Measurements from ENCODE around the gene PDGFC.

Gene PDGFC

GRCh38 chr4:156963419-156963818 lies 8.2 kb downstream of the PDGFC start:
- H3K36me3 ChIP-seq (ENCODE audit: low read depth), result peaks cover 22% of the 10 kb centered on the region
- H3K27me3 ChIP-seq (ENCODE audit: insufficient read depth, poor library complexity, severe bottlenecking), result no peaks in the 10 kb centered on the region
- no peak overlapping the region for H3K4me3 ChIP-seq (ENCODE audit: severe bottlenecking)
- H3K27ac ChIP-seq (ENCODE audit: poor library complexity, severe bottlenecking), result peak overlapping the region; percentile 4
- H3K9me3 ChIP-seq (ENCODE audit: severe bottlenecking), result no peaks in the 10 kb centered on the region
- no peak for DNase-seq (ENCODE audit: low spot score)
- no peak for TF ChIP-seq CTCF (IDR thresholded peaks at IDR 0.05; ENCODE audit: poor library complexity, severe bottlenecking)
- ATAC-seq (ENCODE audit: low read depth), result no peak
- H3K4me1 ChIP-seq (ENCODE audit: insufficient read depth, poor library complexity, severe bottlenecking), result peaks cover 42% of the 10 kb centered on the region

GRCh38 chr4:156962528-156962974 lies 9.0 kb downstream of the PDGFC start:
- H3K4me1 ChIP-seq (ENCODE audit: insufficient read depth, poor library complexity, severe bottlenecking), result peaks cover 45% of the 10 kb centered on the region
- peak overlapping the region; percentile 4 for H3K27ac ChIP-seq (ENCODE audit: poor library complexity, severe bottlenecking)
- no peak for DNase-seq (ENCODE audit: low spot score)
- H3K4me3 ChIP-seq (ENCODE audit: severe bottlenecking), result no peak overlapping the region
- peaks cover 22% of the 10 kb centered on the region for H3K36me3 ChIP-seq (ENCODE audit: low read depth)
- no peaks in the 10 kb centered on the region for H3K9me3 ChIP-seq (ENCODE audit: severe bottlenecking)
- no peaks in the 10 kb centered on the region for H3K27me3 ChIP-seq (ENCODE audit: insufficient read depth, poor library complexity, severe bottlenecking)
- TF ChIP-seq CTCF (IDR thresholded peaks at IDR 0.05; ENCODE audit: poor library complexity, severe bottlenecking), result no peak
- peak; percentile 55; the same call in 2 of the 3 replicates for ATAC-seq (ENCODE audit: low read depth)

GRCh38 chr4:156962058-156962358 lies 9.6 kb downstream of the PDGFC start:
- peaks cover 22% of the 10 kb centered on the region for H3K36me3 ChIP-seq (ENCODE audit: low read depth)
- H3K27ac ChIP-seq (ENCODE audit: poor library complexity, severe bottlenecking), result peak overlapping the region; percentile 4
- H3K4me3 ChIP-seq (ENCODE audit: severe bottlenecking), result no peak overlapping the region
- no peak for TF ChIP-seq CTCF (IDR thresholded peaks at IDR 0.05; ENCODE audit: poor library complexity, severe bottlenecking)
- no peaks in the 10 kb centered on the region for H3K9me3 ChIP-seq (ENCODE audit: severe bottlenecking)
- ATAC-seq (ENCODE audit: low read depth) (no peak), DNase-seq (ENCODE audit: low spot score) (no peak)
- no peaks in the 10 kb centered on the region for H3K27me3 ChIP-seq (ENCODE audit: insufficient read depth, poor library complexity, severe bottlenecking)
- peaks cover 50% of the 10 kb centered on the region for H3K4me1 ChIP-seq (ENCODE audit: insufficient read depth, poor library complexity, severe bottlenecking)

GRCh38 chr4:156961196-156962057 lies 10.2 kb downstream of the PDGFC start:
- Histone ChIP-seq H3K9me3 (ENCODE audit: severe bottlenecking) (no peaks in the 10 kb centered on the region), H3K27me3 (ENCODE audit: insufficient read depth, poor library complexity, severe bottlenecking) (no peaks in the 10 kb centered on the region), H3K4me3 (ENCODE audit: severe bottlenecking) (no peak overlapping the region), H3K27ac (ENCODE audit: poor library complexity, severe bottlenecking) (no peak overlapping the region), H3K36me3 (ENCODE audit: low read depth) (peaks cover 20% of the 10 kb centered on the region), H3K4me1 (ENCODE audit: insufficient read depth, poor library complexity, severe bottlenecking) (peaks cover 56% of the 10 kb centered on the region)
- ATAC-seq (ENCODE audit: low read depth), result no peak
- TF ChIP-seq CTCF (IDR thresholded peaks at IDR 0.05; ENCODE audit: poor library complexity, severe bottlenecking), result no peak
- no peak for DNase-seq (ENCODE audit: low spot score)

- Histone ChIP-seq H3K4me1 (ENCODE audit: insufficient read depth, poor library complexity, severe bottlenecking) (peaks cover 60% of the 10 kb centered on the region), H3K27me3 (ENCODE audit: insufficient read depth, poor library complexity, severe bottlenecking) (no peaks in the 10 kb centered on the region), H3K27ac (ENCODE audit: poor library complexity, severe bottlenecking) (peak overlapping the region; percentile 69), H3K36me3 (ENCODE audit: low read depth) (peaks cover 8% of the 10 kb centered on the region; the same call in 1 of the 2 replicates), H3K9me3 (ENCODE audit: severe bottlenecking) (no peaks in the 10 kb centered on the region), H3K4me3 (ENCODE audit: severe bottlenecking) (no peak overlapping the region)
- TF ChIP-seq CTCF (IDR thresholded peaks at IDR 0.05; ENCODE audit: poor library complexity, severe bottlenecking), result no peak
- DNase-seq (ENCODE audit: low spot score) (no peak), ATAC-seq (ENCODE audit: low read depth) (peak; percentile 48; the same call in 2 of the 3 replicates)
Observed at GRCh38 chr4:156959298-156959702, 12.3 kb downstream of the PDGFC start.
